ENCODE data around the gene MYL6.

GRCh38 chr12:56193025-56193578 lies 34.9 kb downstream of the MYL6 start:
- TF ChIP-seq CTCF (IDR thresholded peaks at IDR 0.05) (peak; percentile 83), POLR2AphosphoS5 (IDR thresholded peaks at IDR 0.05; ENCODE audit: low read depth, low read length) (no peak), REST (IDR thresholded peaks at IDR 0.05; ENCODE audit: insufficient read depth in 1 of 2, low read depth in 2 of 2, low read length in 1 of 2) (no peak), SIN3A (IDR thresholded peaks at IDR 0.05; ENCODE audit: borderline replicate concordance, insufficient read depth, low read depth, low read length) (no peak), TCF7L2 (IDR thresholded peaks at IDR 0.05; ENCODE audit: low read depth, low read length) (no peak)

Measured in Panc1 (cell line).